Measurements from ENCODE around the gene WDR31.

DNA sequence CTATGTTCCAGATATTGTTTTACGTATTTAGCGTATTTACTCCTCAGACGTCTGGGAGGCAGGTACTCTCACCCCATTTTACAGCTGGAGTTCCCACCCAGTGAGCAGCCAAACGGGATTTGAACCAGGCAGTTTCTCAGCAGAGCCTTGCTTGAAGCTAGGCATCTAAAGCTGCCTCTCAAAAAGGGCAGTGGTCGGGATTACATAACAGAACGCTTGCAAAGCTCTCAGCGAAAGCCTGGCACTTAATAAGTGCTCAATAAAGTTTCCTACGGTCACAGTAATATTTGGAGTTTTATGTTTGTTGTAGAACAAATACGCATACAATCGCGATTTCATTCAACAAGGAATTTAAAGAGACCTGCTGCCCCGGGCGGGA, 9.0 kb upstream of the WDR31 start:
- TF ChIP-seq POLR2A (IDR thresholded peaks at IDR 0.05), result no peak
- TF ChIP-seq, protein P1, sequence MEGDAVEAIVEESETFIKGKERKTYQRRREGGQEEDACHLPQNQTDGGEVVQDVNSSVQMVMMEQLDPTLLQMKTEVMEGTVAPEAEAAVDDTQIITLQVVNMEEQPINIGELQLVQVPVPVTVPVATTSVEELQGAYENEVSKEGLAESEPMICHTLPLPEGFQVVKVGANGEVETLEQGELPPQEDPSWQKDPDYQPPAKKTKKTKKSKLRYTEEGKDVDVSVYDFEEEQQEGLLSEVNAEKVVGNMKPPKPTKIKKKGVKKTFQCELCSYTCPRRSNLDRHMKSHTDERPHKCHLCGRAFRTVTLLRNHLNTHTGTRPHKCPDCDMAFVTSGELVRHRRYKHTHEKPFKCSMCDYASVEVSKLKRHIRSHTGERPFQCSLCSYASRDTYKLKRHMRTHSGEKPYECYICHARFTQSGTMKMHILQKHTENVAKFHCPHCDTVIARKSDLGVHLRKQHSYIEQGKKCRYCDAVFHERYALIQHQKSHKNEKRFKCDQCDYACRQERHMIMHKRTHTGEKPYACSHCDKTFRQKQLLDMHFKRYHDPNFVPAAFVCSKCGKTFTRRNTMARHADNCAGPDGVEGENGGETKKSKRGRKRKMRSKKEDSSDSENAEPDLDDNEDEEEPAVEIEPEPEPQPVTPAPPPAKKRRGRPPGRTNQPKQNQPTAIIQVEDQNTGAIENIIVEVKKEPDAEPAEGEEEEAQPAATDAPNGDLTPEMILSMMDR (IDR thresholded peaks at IDR 0.05), result no peak
